Fibroblast of lung (primary cell): ENCODE results near the gene SLC6A11. TPM values are rescaled to one million over a fixed set of nuclear protein-coding genes. Genes with fewer than 3 reads are reported as not detected.

Source experiments
- DNase-seq, 2 donors: peaks; one replicate each; pipeline versions ENCODE4 v3.0.0 to v3.0.0-alpha.2; 2010; ENCODE audit warnings: low read depth in 2 of 2
- H2AFZ ChIP-seq: 2 replicates; pipeline ENCODE4 v1.5.1; 2012; ENCODE audit warnings: low read length, control low read depth, inconsistent platforms
- H3K27ac ChIP-seq: 2 replicates; pipeline ENCODE4 v1.5.1; 2011; ENCODE audit warnings: low read length, control low read depth; ENCODE audit not compliant: insufficient read depth
- H3K27me3 ChIP-seq: 2 replicates; pipeline ENCODE4 v1.5.1; 2011; ENCODE audit warnings: mild to moderate bottlenecking, low read length; ENCODE audit not compliant: control insufficient read depth, insufficient read depth
- H3K36me3 ChIP-seq: 2 replicates; pipeline ENCODE4 v1.5.1; 2011; ENCODE audit warnings: low read length; ENCODE audit not compliant: control insufficient read depth, insufficient read depth
- H3K4me1 ChIP-seq: 2 replicates; pipeline ENCODE4 v1.5.1; 2011; ENCODE audit warnings: low read length; ENCODE audit not compliant: control insufficient read depth, insufficient read depth; ENCODE audit errors: extremely low read depth
- H3K4me2 ChIP-seq: 2 replicates; pipeline ENCODE4 v1.5.1; 2011; ENCODE audit warnings: low read length, control low read depth; ENCODE audit not compliant: insufficient read depth; ENCODE audit errors: extremely low read depth
- H3K4me3 ChIP-seq, 4 experiments: fragments of 200-600 bp in 1 of 4; sonication (generic) in 1 of 4; replicated peaks in 1 of 4; 2 replicates each; pipeline ENCODE4 v1.5.1; 2011 to 2016; ENCODE audit warnings: low read length in 4 of 4, low read depth in 3 of 4, mild to moderate bottlenecking in 3 of 4, control low read depth in 2 of 4, inconsistent platforms in 1 of 4, mixed read lengths in 1 of 4; ENCODE audit not compliant: insufficient read depth in 1 of 4; ENCODE audit errors: control extremely low read depth in 1 of 4
- H3K79me2 ChIP-seq: 2 replicates; pipeline ENCODE4 v1.5.1; 2012; ENCODE audit warnings: mild to moderate bottlenecking, low read length, inconsistent platforms; ENCODE audit not compliant: control insufficient read depth, insufficient read depth
- H3K9ac ChIP-seq: 2 replicates; pipeline ENCODE4 v1.5.1; 2011; ENCODE audit warnings: mild to moderate bottlenecking, low read length, control low read depth; ENCODE audit not compliant: insufficient read depth
- H3K9me3 ChIP-seq: 2 replicates; pipeline ENCODE4 v1.5.1; 2012; ENCODE audit warnings: low read depth, low read length; ENCODE audit not compliant: control insufficient read depth, insufficient read depth
- H4K20me1 ChIP-seq: 2 replicates; pipeline ENCODE4 v1.5.1; 2011; ENCODE audit warnings: low read length; ENCODE audit not compliant: control insufficient read depth, insufficient read depth; ENCODE audit errors: extremely low read depth
- CTCF ChIP-seq, 2 donors: IDR thresholded peaks in 1 of 2; conservative IDR thresholded peaks in 1 of 2; 1 replicate in 1 of 2; 2 replicates in 1 of 2; pipeline ENCODE4 v1.5.1; 2011 to 2012; ENCODE audit warnings: low read length in 2 of 2, control low read depth in 1 of 2, inconsistent platforms in 1 of 2, low read depth in 1 of 2, mild to moderate bottlenecking in 1 of 2
- EZH2 ChIP-seq: IDR thresholded peaks from 2 replicates; pipeline ENCODE4 v1.5.1; 2012; ENCODE audit warnings: low read length, control low read depth, mild to moderate bottlenecking; ENCODE audit errors: missing control alignments
- polyA plus RNA-seq, 2 donors: library from polyadenylated mRNA; depleted of rRNA in 1 of 2; stranded (reverse) in 1 of 2; unstranded in 1 of 2; fragments of >200 nt; gene quantifications; 2 replicates each; pipeline ENCODE4 v1.2.1, GENCODE V29; 2011 to 2012; ENCODE audit warnings: missing spikeins in 1 of 2
- total RNA-seq: library from RNA; depleted of rRNA; stranded (reverse); fragments of >200 nt; gene quantifications from 2 replicates; pipeline ENCODE4 v1.2.1, GENCODE V29; 2014

Gene SLC6A11
- total and polyA plus RNA-seq, 2 donors (not counting 1 experiment from before 2014, with no cell fraction given) = 0.05 TPM; not detected in 1

- Histone ChIP-seq H3K4me3 (no peak overlapping the region), H3K9ac (no peak overlapping the region), H3K4me2 (no peak overlapping the region), H3K4me1 (no peaks in the 10 kb centered on the region), H3K36me3 (no peaks in the 10 kb centered on the region), H3K27ac (no peak overlapping the region), H2AFZ (no peak overlapping the region), H3K9me3 (no peaks in the 10 kb centered on the region), H3K79me2 (no peaks in the 10 kb centered on the region), H4K20me1 (no peaks in the 10 kb centered on the region), H3K27me3 (no peaks in the 10 kb centered on the region)
- no peak for TF ChIP-seq CTCF (conservative IDR thresholded peaks at IDR 0.05 in 1 of 2, IDR thresholded peaks at IDR 0.05 in 1 of 2; ENCODE audit: low read depth in 1 of 2, low read length in 2 of 2)
- no peak for TF ChIP-seq EZH2
- DNase-seq = no peak
Measured at GRCh38 chr3:10936686-10937085, 120.7 kb downstream of the SLC6A11 start.

GRCh38 chr3:10937141-10937825 lies 121.3 kb downstream of the SLC6A11 start:
- Histone ChIP-seq H3K79me2 (no peaks in the 10 kb centered on the region), H3K27me3 (no peaks in the 10 kb centered on the region), H3K9ac (no peak overlapping the region), H3K36me3 (no peaks in the 10 kb centered on the region), H3K4me2 (no peak overlapping the region), H3K4me3 (no peak overlapping the region), H3K9me3 (no peaks in the 10 kb centered on the region), H3K27ac (no peak overlapping the region), H4K20me1 (no peaks in the 10 kb centered on the region), H3K4me1 (no peaks in the 10 kb centered on the region), H2AFZ (no peak overlapping the region)
- no peak for DNase-seq
- no peak for TF ChIP-seq CTCF (conservative IDR thresholded peaks at IDR 0.05 in 1 of 2, IDR thresholded peaks at IDR 0.05 in 1 of 2; ENCODE audit: low read depth in 1 of 2, low read length in 2 of 2)
- TF ChIP-seq EZH2 = no peak

DNA sequence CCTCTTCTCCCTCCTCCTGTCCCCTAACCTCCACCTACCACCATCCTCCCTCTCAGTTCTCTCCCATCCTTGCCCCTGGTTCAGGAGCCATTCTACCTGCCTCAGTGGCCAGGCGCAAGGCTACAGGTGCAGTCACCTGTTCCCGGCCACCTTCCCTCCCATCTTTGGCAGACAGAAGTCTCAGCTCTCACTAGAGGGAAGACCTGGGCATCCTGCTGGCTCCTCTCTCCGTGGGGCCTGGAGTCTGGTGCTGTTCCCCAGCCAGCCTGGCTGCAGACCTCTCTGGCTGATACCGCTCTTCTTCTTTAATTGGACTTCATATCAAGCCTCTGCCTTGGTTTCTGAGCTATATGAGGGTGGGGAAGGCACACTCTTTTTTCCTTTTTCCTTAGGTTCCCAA lies 123.5 kb downstream of the SLC6A11 start:
- Histone ChIP-seq H4K20me1 (no peaks in the 10 kb centered on the region), H3K4me3 (no peak overlapping the region), H3K79me2 (no peaks in the 10 kb centered on the region), H3K27ac (no peak overlapping the region), H3K27me3 (no peaks in the 10 kb centered on the region), H3K9me3 (no peaks in the 10 kb centered on the region), H3K9ac (no peak overlapping the region), H3K4me1 (no peaks in the 10 kb centered on the region), H3K4me2 (no peak overlapping the region), H3K36me3 (no peaks in the 10 kb centered on the region), H2AFZ (no peak overlapping the region)
- TF ChIP-seq CTCF (conservative IDR thresholded peaks at IDR 0.05 in 1 of 2, IDR thresholded peaks at IDR 0.05 in 1 of 2; ENCODE audit: low read depth in 1 of 2, low read length in 2 of 2) = no peak
- no peak for TF ChIP-seq EZH2
- DNase-seq = no peak
